ENCODE data around the gene MAP3K4.
A peak's percentile ranks its signal among the peaks of the same experiment; 100 is the strongest.
"Not testable (repeated sequence)": the region's sequence is repeated elsewhere in the genome, so short reads cannot be mapped to it uniquely, and the experiment has no call there.

Gene MAP3K4

DNA sequence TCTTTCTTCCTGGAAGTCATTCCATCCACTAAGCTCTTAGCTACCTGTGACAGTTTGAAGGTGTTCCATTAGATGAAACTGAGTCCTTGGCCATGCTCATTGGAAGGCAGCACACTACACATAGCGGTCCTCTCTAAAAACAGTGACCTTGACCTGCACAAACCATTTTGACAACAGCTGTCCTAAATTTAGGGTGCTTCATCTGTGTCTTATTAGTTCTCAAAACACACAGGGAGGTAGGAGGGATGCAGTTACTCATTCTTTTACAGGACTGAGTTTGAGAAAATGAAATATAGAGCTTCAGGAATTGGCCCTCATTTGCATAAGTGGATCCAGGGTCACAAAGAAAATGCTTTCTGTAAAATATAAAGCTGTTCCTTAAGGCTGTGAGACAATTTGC lies 20.4 kb upstream of the MAP3K4 start:
- DNase-seq = no peak

DNA sequence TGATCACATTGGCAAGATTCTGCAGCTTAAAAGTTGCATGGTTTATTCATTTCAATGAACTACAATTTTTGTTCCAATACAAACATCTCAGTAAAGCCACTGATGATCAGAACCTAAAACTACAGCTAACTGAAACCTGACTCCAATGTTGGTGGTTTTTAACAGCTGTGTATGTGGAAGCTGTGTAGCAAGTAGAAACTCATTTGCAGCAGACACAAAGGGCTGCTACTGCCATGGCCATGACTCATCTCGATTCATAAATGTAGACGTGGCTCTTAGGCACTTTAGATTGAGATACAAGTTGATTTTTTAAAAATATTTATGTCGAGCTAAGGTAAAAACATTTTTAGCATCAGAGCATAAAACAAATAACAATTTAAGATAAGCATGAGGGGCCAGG lies 19.5 kb upstream of the MAP3K4 start:
- DNase-seq = no peak

DNA sequence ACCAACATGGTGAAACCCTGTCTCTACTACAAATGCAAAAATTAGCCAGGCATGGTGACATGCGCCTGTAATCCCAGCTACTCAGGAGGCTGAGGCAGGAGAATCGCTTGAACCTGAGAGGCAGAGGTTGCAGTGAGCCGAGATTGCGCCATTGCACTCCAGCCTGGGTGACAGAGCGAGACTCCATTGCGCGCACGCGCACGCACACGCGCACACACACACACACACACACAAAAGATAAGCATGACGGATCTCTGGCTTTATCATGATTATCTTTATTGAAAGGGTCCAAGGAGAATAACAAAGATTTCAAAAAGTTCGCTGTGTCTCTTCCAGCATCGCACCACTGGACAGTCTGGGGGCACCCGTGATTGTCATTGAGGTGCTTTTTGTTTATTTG lies 19.0 kb upstream of the MAP3K4 start:
- DNase-seq = not testable (repeated sequence)

DNA sequence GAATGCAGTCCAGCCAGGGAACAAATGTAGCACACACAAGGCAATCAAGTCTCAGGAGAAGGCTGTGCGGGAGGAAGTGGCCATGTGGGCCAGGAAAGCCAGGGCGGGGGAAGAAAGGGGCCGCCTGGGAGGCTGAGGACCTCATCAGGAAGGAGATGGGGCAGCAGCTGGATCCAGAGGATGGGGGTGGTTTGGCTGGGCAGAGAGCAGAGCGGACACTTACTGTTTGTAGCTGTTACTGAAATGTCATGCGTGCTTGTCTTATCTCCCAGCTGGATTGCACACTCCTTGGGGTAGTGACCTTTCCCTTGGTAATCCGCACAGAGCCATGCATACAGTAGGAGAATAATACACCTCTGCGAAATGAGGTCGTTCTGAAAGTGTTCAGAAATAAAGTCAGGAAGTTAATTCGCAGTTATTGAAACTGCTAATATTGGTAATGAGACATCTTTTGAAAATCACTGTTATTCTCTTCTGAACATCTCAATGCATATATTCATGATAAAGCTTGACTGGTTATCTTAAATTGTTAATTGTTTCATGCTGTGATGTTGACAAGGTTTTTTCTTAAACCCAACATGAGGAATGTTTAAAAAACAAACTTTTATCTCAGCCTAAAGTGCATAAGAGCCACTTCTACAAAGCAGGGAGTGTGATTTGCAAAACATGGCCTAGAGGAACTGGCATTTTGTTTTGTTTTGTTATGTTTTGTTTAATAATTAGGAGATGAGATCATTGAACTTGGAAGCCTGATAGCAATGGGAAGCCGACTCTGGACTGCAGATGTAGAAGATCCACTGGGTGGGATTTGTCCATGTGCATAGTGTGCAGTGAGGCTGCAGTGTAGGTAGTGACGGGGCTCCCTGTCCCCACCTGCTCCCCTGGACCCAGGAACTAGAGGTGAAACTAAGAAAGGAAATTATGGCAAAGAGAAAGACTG lies 18.0 kb upstream of the MAP3K4 start:
- no peak for DNase-seq

DNA sequence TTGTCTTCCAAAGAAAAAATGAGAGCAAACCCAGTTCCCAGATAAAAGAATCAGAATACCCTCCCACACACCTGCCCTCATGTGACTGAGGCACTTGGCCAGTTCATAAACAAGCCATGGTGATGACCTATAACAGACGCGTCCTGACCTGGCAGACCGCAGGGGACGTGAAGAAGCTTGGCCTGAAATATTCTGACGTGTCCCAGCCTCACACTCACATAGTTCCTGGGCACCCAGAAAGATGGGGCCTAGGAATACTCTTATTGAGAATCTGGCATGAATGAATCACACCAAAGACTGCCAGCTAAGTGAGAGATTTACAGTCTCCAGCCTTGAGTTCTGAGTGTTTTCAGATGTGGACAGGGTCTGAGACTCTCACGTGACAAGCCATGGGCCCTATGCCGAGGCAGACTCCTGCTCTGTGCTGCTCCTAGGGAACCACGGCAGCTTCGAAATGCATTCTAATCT lies 17.2 kb upstream of the MAP3K4 start:
- DNase-seq = no peak

DNA sequence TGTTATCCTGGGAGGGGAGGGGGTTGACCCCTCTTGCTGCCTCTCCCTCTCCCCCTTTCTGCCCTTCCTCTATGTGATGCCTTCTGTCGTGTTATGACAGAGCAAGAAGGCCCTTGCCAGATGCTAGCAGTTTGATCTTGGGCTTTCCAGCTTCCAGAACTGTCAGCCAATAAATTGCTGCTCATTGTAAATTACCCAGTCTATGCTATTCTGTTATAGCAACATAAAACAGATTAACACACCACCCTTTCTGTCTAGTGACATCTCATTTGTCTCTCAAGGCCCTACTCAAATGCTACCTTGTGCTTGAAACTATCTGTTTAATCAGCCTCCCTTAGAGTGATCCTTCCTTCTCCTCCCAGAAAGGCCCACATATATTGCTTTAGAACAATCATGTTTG lies 16.4 kb upstream of the MAP3K4 start:
- no peak for DNase-seq

DNA sequence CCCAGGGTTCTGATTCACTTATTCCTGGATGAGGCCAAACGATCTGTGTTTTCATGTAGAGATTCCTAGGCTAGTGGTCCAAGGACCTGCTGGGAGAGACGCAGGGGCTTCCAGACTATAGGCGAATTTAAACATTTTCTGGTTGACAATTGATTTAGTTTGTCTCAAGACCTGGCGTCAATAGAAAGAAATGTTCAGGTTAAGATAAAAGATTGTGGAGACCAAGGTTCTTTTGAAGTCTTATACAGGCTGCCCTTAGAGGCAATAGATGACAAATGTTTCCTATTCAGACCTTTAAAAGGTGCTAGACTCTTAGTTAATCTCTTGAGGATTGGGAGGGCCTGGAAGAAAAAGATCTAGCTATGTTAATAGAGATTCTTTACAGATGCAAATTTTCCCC lies 15.6 kb upstream of the MAP3K4 start:
- DNase-seq = not testable (repeated sequence)

DNA sequence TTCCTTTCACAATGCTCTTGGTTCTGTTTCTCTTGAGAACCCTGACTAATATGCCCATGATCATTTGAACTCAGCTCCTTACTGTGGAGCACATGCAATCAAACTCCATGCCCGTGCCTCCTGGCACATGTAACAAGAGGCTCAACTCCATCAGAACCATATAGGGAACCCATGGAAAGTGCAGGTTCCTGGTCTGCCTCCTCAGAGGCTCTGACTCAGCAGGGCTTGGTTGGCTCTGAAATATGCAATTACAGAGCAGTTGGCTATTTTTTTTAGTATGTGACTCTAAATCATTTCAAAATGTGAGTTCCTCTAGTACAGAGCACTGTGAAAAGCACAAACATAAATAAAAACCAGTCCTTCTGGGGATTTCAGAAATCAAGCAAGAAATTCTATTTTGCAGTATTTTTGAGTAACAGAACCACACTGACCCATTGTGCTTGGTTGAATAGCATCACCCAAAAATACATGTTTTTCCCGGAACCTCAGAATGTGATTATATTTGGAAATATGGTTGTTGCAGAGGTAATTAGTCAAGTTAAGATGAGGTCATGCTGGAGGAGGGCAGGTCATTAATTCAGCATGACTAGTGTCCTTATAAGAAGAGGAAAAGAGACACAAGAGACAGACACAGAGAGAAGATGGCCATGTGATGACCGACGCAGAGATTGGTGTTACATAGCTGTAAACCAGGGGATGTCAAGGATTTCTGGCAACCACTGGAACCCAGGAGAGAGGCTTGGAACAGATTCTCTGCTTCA lies 13.2 kb upstream of the MAP3K4 start:
- DNase-seq = no peak

DNA sequence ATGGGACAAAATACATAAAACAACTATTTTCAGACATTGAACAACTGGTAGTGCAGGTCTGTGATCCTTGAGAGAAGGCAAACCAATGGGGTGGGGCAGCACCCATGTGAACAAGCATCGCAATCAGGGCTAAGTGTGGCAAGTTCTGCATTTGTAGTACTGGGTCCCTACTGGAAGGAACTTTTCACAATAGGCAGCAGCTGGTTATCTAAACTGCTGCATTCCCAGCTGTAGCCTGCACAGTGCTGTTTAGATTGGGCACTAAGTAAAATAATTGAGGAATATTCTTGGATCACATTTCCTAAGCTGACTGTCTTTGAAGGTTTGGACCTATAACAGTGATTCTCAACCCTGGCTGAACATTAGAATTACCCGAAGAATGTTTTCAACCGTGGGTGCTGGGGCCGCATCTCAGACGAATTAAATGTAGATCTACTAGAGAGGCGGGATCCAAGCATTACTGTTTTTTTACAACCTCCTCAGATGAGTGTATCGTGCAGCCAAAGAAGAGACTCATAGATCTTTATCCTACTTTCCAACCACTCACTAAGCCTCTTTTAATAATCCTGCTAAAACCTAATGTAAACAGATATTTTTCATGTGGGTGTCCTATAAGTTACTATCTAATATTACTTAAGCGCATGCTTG lies 12.4 kb upstream of the MAP3K4 start:
- no peak for DNase-seq

DNA sequence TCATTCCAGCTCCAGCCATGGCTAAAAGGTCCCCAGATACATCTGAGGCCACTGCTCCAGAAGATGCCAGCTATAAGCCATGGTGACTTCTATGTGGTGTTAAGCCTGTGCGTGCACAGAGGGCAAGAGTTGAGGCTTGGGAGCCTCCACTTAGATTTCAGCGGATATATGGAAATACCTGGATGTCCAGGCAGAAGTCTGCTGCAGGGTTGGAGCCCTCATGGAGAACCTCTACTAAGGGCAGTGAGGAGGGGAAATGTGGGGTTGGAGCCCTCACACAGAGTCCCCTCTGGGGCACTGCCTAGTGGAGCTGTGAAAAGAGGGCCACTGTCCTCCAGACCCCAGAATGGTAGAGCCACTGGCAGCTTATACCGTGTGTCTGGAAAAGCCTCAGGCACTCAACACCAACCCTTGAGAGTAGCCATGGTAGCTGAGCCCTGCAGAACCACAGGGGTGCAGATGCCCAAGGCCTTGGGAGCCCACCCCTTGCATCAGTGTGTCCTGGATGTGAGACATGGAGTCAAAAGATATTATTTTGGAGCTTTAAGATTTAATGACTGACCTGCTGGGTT lies 8.1 kb upstream of the MAP3K4 start:
- not testable (repeated sequence) for DNase-seq

DNA sequence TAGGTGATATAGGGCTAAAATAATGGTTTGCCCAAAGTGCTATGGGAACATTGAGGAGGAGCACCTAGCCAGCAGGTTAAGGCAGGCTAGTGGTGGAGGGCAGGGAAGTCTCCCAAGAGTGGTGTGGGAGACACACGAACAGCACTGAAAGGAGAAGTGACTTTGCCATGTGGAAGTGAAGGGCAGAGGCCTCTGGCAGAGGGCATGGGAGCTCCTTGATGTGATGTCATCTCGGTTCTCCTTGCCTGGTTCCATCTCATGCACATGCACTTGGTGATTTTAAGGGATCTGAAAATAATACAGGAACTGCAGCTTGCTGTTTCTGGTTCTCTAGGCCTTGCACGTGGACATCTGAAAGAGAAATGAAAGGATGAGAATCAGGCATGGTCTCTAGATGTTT lies 4.7 kb upstream of the MAP3K4 start:
- DNase-seq = no peak

DNA sequence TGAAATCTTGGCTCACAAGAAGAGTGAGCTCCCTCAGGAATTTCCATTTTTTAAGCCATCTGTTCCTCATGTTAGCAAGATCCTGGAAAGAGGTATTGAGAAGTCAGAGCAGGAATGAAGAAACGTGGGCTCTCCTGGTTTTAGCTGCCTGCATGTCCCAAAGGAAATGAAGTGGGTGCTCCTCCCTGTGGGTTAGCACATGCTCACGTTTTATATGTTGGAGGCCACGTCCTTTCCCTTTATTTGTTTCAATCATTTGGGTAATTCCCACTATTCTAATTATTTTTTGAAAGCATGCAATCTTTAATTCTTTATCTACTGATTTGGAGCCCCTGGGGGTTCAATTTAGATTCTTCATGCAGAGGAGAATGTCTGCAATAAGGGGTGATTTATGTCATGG lies 4.3 kb upstream of the MAP3K4 start:
- DNase-seq = no peak

DNA sequence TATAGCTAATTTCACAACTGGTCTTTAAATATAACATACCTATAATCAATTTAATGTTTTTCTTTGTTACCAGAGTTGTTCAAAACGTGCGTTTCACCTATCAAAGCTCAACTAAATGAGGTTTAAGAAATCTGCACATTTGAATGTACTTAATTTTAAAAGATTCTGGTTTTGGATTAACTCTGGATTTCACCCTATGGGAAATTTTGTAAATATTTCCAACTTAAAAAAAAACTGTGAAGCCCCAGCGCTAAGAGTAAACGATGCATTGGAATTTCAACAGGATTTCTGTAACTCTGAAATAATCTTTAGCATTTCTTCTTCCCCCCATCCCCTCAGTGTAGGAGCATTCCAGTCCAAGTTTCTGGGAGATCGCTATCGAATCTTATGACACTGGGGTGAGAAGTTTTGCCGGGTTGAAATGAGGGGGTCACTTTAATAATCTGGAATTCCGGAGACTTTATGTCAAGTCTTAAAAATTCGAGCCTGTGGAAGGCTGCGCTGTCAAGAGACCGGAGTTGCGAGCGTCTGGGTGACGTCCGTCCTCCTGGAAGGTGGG lies 643 bp upstream of the MAP3K4 start:
- DNase-seq = no peak

DNA sequence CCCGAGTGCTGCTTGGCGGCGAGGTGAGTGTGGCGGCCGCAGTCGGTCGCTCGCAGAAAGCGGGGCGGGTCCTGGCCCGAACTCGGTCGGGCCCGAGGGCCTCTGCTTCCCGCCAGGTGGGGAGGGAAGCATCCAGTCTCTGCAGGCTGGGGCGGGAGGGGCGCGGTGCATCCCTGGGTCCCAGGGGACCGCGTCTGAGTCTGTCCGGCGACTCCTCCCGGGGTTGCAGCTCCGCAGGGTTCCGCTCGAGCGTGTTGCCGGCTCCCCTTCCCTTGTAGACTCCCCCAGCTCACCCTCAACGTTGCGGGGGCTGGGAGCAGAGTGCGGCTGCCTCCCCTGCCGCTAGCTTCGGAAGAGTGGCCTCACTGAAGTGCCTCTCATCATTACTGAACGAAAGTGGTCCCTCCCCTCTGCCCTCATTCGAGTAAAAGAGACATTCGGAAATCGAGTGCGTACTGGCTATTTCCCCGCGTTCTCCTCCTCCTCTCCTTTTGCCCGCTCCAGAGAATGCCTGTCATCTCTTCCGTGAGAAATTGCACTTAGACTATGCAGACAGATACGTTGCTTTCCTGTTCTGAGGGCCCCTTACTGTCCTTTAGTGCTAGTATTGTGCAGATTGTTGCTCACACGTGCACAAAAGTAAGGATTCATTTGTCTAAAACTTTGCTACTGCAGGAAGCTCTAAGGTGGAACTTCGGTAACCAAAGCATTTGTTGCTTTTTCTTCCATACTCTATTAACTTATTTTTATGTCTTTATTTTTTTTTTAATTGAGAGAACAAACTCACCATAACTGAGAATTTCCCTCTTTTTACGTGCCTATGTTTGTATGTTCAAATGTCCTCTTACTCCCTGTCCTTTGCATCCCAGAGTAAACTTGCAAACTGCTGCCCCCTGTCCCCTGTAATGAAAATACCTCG lies 751 bp downstream of the MAP3K4 start:
- DNase-seq = peak; percentile 21 to 72

DNA sequence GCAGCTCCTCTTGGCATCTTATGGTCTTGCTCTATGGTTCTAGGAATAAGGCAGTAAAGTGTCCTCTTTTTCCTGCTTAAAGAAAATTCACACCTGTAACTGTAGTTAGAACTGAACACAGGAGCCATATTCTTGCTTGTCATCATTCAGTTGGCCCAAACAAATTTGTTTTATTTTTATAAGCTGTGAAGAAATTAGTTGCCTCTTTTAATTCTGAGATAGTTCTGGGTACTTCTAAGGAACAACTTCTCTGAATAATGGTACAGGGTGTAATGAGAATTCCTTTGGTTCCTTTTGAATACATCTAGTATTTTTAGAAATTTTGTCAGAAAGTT lies 1.4 kb downstream of the MAP3K4 start:
- DNase-seq = no peak

DNA sequence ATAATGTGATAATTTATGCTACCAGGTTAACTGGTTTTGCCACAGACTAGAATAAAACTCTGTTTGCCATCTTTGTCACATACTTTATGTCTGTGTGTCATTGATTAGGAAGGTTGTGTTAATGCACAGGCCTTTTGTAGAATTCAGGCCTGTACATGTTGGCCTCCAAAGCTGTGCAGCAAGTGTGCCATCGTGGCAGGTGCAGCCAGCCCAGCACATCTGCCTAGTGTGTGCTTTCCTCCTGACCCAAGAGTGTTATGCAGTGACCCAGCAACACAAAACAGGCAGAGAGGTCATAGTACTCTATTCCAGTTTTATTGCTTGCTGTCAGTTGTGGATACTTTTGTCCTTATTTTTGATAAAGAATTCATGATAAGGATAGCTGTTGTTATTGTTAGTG lies 3.7 kb downstream of the MAP3K4 start:
- no peak for DNase-seq

DNA sequence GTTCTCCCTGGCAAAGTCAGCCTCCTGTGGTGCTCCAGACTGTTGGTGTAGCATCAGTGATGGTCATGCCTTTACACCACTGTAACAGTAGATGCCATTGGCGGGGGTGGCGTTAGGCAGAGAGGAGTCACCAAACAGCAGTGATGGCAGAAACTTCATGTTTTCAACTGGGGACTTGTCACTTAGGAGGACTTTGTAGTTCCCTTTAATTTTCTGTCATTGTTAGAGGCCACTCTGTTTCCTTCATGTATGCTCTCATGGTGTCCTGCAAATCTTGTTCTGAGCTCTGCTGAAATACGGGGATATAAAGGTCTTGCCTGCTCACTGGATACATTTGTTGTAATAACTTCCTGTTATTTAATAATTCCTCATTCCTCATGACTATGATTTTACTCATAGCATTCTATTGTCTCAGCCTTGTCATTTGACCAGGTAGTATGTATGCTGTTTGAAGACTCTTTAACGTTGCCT lies 4.6 kb downstream of the MAP3K4 start:
- DNase-seq = no peak

DNA sequence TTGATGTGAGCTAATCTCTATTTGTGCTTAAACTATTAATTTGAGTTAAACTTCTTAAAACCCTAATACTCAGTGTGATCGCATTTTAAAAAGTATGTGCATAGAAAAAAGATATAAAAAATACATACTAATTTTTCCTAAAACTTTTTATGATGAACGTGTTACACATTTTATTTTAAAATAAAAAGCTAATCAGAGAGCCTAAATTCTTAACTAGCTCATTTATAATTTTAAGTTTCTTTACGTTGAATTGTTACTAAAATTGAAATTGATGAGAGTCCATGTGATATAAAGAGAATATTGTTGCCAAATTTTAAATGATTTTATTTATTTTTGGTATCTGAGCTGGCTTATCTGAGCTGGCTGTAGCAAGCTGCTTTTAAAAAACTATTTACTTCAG lies 6.6 kb downstream of the MAP3K4 start:
- no peak for DNase-seq

DNA sequence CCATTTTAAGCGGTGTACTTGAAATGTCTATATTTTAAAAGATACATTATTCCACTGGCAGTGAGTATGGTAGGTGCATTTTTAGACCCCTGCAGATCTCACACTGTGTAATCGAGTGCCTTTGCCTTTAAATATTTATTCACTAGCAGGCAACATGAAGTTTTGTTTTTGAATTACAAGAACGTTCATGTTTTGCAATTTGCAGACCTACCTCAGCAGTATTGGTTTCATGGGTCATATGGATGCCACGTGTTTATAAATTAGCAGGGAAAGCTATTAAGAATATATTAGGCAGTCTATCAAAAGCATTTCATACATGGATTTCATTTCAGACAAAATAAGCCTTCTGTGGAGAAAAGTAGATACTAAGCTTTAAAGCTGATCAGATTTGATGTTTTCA lies 7.2 kb downstream of the MAP3K4 start:
- no peak for DNase-seq

DNA sequence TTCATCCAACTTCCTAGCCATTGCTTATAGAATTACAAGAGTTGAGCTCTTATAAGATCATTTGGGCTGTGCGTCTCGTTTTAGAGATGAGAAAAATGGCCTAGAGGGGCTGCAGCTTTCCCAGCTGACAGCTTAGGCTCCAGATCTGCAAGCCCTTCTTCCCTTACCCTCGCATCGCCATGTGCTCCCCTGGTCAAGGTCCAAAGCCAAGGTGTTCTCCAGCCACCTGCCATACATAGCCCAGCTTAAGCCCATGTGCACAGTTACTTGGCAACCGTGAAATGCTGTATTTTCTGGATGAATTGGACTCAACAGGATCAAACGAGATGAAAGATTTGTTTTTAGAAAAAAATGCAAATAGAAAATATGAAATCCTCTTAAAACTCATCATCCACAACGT lies 7.9 kb downstream of the MAP3K4 start:
- DNase-seq = no peak

DNA sequence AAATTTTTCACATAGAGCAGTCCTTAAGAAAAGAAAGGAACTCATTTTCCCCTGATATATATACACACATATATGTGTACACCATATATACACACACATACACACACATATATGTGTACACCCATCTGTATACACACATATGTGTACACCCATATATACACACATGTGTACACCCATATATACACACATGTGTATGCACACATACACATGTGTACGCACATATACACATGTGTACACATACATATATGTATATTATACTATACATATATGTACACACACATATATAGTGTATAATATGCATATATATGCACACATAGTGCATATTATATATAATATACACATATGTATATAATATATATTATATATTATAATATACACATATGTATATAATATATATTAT lies 9.1 kb downstream of the MAP3K4 start:
- DNase-seq = no peak

DNA sequence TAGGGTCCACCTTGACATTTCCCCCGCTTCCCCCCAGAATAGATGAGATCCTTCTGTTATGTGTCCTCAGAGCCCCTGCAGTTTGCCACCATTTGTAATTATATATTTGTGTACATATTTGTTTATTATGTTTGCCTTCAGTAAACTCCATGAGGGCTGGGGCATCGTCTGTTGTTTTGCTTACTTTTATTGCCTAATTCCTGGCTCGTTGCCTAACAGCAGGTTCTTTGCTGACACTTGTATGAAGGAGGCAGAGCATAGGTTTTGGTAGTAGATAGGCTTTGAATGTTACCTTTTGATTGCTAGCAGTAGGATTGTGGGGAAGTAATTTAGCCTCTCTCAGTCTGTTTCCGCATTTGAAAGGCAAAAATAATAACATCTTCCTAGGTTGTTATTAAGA lies 9.9 kb downstream of the MAP3K4 start:
- DNase-seq = no peak
